CD14-positive monocyte (primary cell): ENCODE data around the gene UST. TPM values are rescaled to one million over a fixed set of nuclear protein-coding genes. Genes with fewer than 3 reads are reported as not detected.

Experiments
- DNase-seq, 3 donors: peaks; one replicate each; pipeline ENCODE4 v3.0.0-alpha.2; 2011 to 2022
- H2AFZ ChIP-seq: 2 replicates; pipeline ENCODE4 v1.6.0; 2012; ENCODE audit warnings: mild to moderate bottlenecking, low read depth, low read length, inconsistent platforms; ENCODE audit not compliant: insufficient read depth, poor library complexity, severe bottlenecking
- H3K27ac ChIP-seq, 2 donors: 1 replicate in 1 of 2; 2 replicates in 1 of 2; pipeline ENCODE4 v1.5.1; 2012 to 2013; ENCODE audit warnings: low read length in 2 of 2, control low read depth in 1 of 2, inconsistent platforms in 1 of 2, low read depth in 1 of 2, mild to moderate bottlenecking in 1 of 2
- H3K27me3 ChIP-seq, 2 donors: one replicate each; pipeline versions ENCODE4 v1.6.0 to v1.6.1; 2011 to 2013; ENCODE audit warnings: low read length in 2 of 2; ENCODE audit not compliant: control insufficient read depth in 2 of 2, insufficient read depth in 2 of 2
- H3K36me3 ChIP-seq, 2 donors: replicated peaks in 1 of 2; 1 replicate in 1 of 2; 2 replicates in 1 of 2; pipeline versions ENCODE4 v1.5.1 to v1.6.1; 2012 to 2013; ENCODE audit warnings: low read length in 2 of 2, control low read depth in 1 of 2, inconsistent platforms in 1 of 2, mild to moderate bottlenecking in 1 of 2; ENCODE audit not compliant: insufficient read depth in 2 of 2, control insufficient read depth in 1 of 2
- H3K4me1 ChIP-seq, 2 donors: 1 replicate in 1 of 2; 2 replicates in 1 of 2; pipeline versions ENCODE4 v1.5.1 to v1.6.1; 2012 to 2013; ENCODE audit warnings: low read length in 2 of 2, control low read depth in 1 of 2, inconsistent platforms in 1 of 2, mild to moderate bottlenecking in 1 of 2, moderate library complexity in 1 of 2; ENCODE audit not compliant: insufficient read depth in 2 of 2, control insufficient read depth in 1 of 2
- H3K4me2 ChIP-seq: replicated peaks from 2 replicates; pipeline ENCODE3; 2012; ENCODE audit warnings: low read length, moderate library complexity, mild to moderate bottlenecking; ENCODE audit not compliant: poor library complexity, severe bottlenecking; ENCODE audit errors: extremely low read depth
- H3K4me3 ChIP-seq, 3 experiments: fragments of 200-600 bp in 1 of 3; sonication (generic) in 1 of 3; replicated peaks in 1 of 3; 1 replicate in 2 of 3; 2 replicates in 1 of 3; pipeline ENCODE4 v1.5.1; 2011 to 2013; ENCODE audit warnings: low read length in 3 of 3, mild to moderate bottlenecking in 3 of 3, control low read depth in 2 of 3, low read depth in 2 of 3, inconsistent platforms in 1 of 3, moderate library complexity in 1 of 3
- H3K79me2 ChIP-seq: 2 replicates; pipeline ENCODE4 v1.6.0; 2012; ENCODE audit warnings: mild to moderate bottlenecking, control low read depth, inconsistent platforms, low read length, moderate library complexity; ENCODE audit not compliant: insufficient read depth
- H3K9ac ChIP-seq: 2 replicates; pipeline ENCODE4 v1.6.0; 2017; ENCODE audit warnings: low read length, mild to moderate bottlenecking; ENCODE audit not compliant: insufficient read depth, poor library complexity, severe bottlenecking
- H3K9me3 ChIP-seq, 2 donors: replicated peaks in 1 of 2; 1 replicate in 1 of 2; 2 replicates in 1 of 2; pipeline versions ENCODE4 v1.5.1 to v1.6.1; 2012 to 2013; ENCODE audit warnings: low read length in 2 of 2, control low read depth in 1 of 2; ENCODE audit not compliant: control insufficient read depth in 1 of 2, insufficient read depth in 1 of 2
- H4K20me1 ChIP-seq: 2 replicates; pipeline ENCODE4 v1.6.0; 2012; ENCODE audit warnings: mild to moderate bottlenecking, low read length, control low read depth, moderate library complexity; ENCODE audit not compliant: insufficient read depth
- H3K27ac Mint-ChIP-seq, 7 donors: one replicate each; pipeline ENCODE4 v1.8.0; 2020; ENCODE audit warnings: mild to moderate bottlenecking in 7 of 7, mixed read lengths in 7 of 7, moderate library complexity in 6 of 7, inconsistent platforms in 2 of 7
- H3K27me3 Mint-ChIP-seq, 3 donors: one replicate each; pipeline ENCODE4 v1.8.0; 2021 to 2022; ENCODE audit warnings: low read depth in 3 of 3, mild to moderate bottlenecking in 3 of 3, mixed read lengths in 3 of 3, moderate library complexity in 3 of 3, inconsistent platforms in 1 of 3
- H3K36me3 Mint-ChIP-seq, 2 donors: one replicate each; pipeline ENCODE4 v1.8.0; 2020; ENCODE audit warnings: mixed read lengths in 2 of 2, inconsistent platforms in 1 of 2, mild to moderate bottlenecking in 1 of 2
- H3K4me1 Mint-ChIP-seq: one replicate; pipeline ENCODE4 v1.8.0; 2020; ENCODE audit warnings: mild to moderate bottlenecking, mixed read lengths
- H3K4me3 Mint-ChIP-seq, 2 donors: one replicate each; pipeline ENCODE4 v1.8.0; 2020; ENCODE audit warnings: mild to moderate bottlenecking in 2 of 2, mixed read lengths in 2 of 2, moderate library complexity in 1 of 2
- H3K9me3 Mint-ChIP-seq, 7 donors: one replicate each; pipeline ENCODE4 v1.8.0; 2020 to 2022; ENCODE audit warnings: mixed read lengths in 7 of 7, mild to moderate bottlenecking in 6 of 7, moderate library complexity in 6 of 7, inconsistent platforms in 2 of 7
- WGBS: methylation state at CpG from one replicate; pipeline ENCODE4 v1.1.5; 2013; ENCODE audit warnings: missing lambda C conversion rate; ENCODE audit not compliant: insufficient coverage; 5-methylcytosine and 5-hydroxymethylcytosine counted together
- intact Hi-C, 2 donors: fragments of 100-400 bp; cut with micrococcal nuclease; formaldehyde crosslinking; loops; one replicate each; pipeline versions ENCODE4 v1.15.0 to v1.15.1; 2023
- polyA plus RNA-seq, 3 donors: library from polyadenylated mRNA; depleted of rRNA in 1 of 3; unstranded in 2 of 3; stranded (reverse) in 1 of 3; fragments of 300-500 nt in 2 of 3; fragments of >200 nt in 1 of 3; fragmentation: Illumina TruSeq in 2 of 3; gene quantifications; 1 replicate in 2 of 3; 2 replicates in 1 of 3; pipeline ENCODE4 v1.2.3, GENCODE V29; 2012 to 2021
- TF ChIP-seq, protein P1 (sequence below): fragments of 200-600 bp; IDR thresholded peaks from one replicate; pipeline ENCODE4 v1.8.0; 2022; ENCODE audit warnings: antibody characterized with exemption, mild to moderate bottlenecking

Gene UST
- polyA plus RNA-seq, 3 donors: 0.33 to 0.53 (median 0.48) TPM

DNA sequence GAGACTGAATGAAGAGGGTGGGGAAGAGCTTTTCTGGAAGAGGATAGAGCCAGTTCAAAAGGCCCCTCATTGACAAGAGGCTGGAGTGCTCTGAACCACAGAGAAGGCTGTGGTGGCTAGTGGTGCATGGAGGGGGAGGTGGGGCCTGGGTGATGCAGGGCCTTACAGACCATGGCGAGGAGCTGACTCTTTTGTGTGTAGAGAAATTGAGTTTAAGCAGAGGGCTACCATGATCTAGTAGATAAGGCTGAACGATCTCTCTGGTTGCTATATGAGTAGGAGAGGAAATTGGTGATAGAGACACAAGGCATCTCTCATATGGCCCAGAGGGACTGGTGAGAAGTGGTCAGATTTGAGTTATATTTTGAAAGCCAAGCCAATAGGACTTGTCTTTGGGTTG lies 137.6 kb downstream of the UST start:
- no peaks in the 10 kb centered on the region for H3K4me1 Mint-ChIP-seq
- no peaks in the 10 kb centered on the region for H3K9me3 ChIP-seq
- no peaks in the 10 kb centered on the region for H3K36me3 Mint-ChIP-seq
- peaks cover 0 to 4% (median 0%) of the 10 kb centered on the region in 7 donors for H3K9me3 Mint-ChIP-seq
- WGBS: 92% methylated on average over 2 of the region's 2 CpGs
- intact Hi-C loops: no loop called here
- H3K4me1 ChIP-seq: no peaks in the 10 kb centered on the region
- H3K4me2 ChIP-seq: no peak overlapping the region
- no peaks in the 10 kb centered on the region for H3K27me3 ChIP-seq
- H2AFZ ChIP-seq: no peak overlapping the region
- no peaks in the 10 kb centered on the region for H3K36me3 ChIP-seq
- TF ChIP-seq, protein P1, sequence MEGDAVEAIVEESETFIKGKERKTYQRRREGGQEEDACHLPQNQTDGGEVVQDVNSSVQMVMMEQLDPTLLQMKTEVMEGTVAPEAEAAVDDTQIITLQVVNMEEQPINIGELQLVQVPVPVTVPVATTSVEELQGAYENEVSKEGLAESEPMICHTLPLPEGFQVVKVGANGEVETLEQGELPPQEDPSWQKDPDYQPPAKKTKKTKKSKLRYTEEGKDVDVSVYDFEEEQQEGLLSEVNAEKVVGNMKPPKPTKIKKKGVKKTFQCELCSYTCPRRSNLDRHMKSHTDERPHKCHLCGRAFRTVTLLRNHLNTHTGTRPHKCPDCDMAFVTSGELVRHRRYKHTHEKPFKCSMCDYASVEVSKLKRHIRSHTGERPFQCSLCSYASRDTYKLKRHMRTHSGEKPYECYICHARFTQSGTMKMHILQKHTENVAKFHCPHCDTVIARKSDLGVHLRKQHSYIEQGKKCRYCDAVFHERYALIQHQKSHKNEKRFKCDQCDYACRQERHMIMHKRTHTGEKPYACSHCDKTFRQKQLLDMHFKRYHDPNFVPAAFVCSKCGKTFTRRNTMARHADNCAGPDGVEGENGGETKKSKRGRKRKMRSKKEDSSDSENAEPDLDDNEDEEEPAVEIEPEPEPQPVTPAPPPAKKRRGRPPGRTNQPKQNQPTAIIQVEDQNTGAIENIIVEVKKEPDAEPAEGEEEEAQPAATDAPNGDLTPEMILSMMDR: no peak
- no peak overlapping the region for H3K9ac ChIP-seq
- H3K4me3 Mint-ChIP-seq: no peak overlapping the region
- no peak for DNase-seq
- no peaks in the 10 kb centered on the region for H3K79me2 ChIP-seq
- no peak overlapping the region for H3K27ac Mint-ChIP-seq
- H3K27me3 Mint-ChIP-seq: peaks cover 0 to 8% (median 0%) of the 10 kb centered on the region in 3 donors
- no peak overlapping the region for H3K4me3 ChIP-seq
- H4K20me1 ChIP-seq: no peaks in the 10 kb centered on the region
- no peak overlapping the region for H3K27ac ChIP-seq

DNA sequence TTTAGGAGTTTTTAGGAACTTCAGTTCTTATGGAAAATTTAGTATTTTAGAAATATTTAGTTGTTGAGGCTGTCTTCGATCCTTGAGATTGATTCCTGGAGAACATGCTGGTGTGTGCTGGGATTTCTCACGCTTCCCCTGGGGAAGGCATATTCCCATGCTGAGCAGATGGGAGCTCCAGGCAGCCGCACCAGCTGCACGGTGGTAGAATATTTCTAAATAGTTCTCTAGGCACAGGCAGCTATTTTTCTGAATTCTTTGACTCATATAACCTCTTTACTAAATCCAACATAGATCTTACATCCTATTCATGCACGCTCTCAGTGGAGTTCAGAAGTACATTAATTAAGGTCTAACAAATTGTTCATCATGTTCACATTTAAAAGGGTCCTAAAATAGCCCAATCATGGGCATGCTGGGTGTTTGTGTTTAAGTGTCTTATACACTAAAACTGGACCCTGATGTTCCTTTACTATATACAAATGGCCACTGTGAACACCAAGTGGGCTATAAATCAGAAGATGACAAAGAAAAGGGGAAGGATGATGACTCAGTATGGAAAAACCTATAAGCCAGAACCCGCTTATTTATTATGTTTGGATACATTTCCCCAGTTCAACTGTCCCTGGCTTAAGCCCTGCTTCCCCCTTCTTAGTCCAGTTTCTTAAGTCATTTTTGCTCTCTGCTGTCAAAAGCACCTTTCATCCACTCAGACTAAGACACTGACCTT lies 138.5 kb downstream of the UST start:
- no peak overlapping the region for H3K27ac ChIP-seq
- no peak overlapping the region for H2AFZ ChIP-seq
- H3K9me3 ChIP-seq: no peaks in the 10 kb centered on the region
- no peaks in the 10 kb centered on the region for H3K79me2 ChIP-seq
- Mint-ChIP-seq H3K36me3 (no peaks in the 10 kb centered on the region), H3K4me3 (no peak overlapping the region), H3K4me1 (no peaks in the 10 kb centered on the region), H3K27ac (no peak overlapping the region), H3K27me3 (peaks cover 0 to 8% (median 0%) of the 10 kb centered on the region in 3 donors), H3K9me3 (peaks cover 0 to 4% (median 0%) of the 10 kb centered on the region in 7 donors)
- DNase-seq: no peak
- no peaks in the 10 kb centered on the region for H3K4me1 ChIP-seq
- no peak overlapping the region for H3K4me2 ChIP-seq
- no peaks in the 10 kb centered on the region for H4K20me1 ChIP-seq
- H3K36me3 ChIP-seq: no peaks in the 10 kb centered on the region
- H3K9ac ChIP-seq: no peak overlapping the region
- no peaks in the 10 kb centered on the region for H3K27me3 ChIP-seq
- H3K4me3 ChIP-seq: no peak overlapping the region
- TF ChIP-seq, protein P1: no peak
- 90% methylated on average over 1 of the region's 6 CpGs for WGBS
- intact Hi-C loops: no loop called here
